HG03354 (cell line): Measurements from ENCODE around the gene RHBDD1.
"Not testable (repeated sequence)": the region's sequence is repeated elsewhere in the genome, so short reads cannot be mapped to it uniquely, and the experiment has no call there.

Source experiments
- ATAC-seq: cut with Tn5 transposase; IDR thresholded peaks from one replicate; pipeline ENCODE4 v1.9.1; 2021; ENCODE audit warnings: mild to moderate bottlenecking; ENCODE audit not compliant: unreplicated experiment, poor library complexity, severe bottlenecking

RHBDD1 gene

DNA sequence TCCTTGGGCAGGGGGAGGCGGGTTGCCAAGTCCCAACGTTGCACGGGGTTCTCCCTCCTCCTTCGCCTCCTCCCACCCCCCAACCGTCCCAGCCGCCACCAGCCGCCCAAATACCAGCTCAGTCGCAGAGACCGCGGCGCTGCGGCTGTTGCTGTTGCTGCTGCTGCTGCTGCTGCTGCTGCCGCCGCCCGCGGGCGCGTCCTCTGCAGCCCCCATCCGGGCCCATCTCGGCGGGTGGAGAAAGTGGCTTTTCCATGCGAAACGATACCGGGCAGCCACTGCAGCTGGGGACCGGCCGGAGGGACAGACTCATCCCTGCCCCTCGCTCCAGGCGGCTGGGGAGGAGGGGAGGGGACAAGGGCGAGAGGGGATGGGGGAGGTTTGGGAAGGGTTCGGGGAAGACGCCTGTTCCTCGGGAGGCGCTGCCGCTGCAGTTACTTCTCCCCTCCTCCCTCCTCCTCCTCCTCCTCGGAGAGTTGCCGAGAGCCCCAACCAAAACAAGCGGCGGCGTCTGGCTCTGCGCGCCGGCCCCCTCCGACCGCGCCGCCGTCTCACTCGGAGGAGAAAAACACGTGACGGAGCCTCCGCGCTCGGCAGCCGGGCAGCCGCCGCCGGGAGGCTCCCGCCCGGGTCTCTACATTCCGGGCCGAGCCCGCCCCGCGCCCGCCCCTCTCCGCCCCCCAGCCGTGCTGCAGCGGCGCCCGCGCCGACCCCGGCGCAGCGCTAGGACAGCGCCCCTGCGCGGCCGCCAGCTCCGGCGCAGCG lies 36.5 kb upstream of the RHBDD1 start, which contains the start of gene IRS1:
TSS of gene IRS1 (minus strand) at position 610 of the 765 bp plus-strand sequence. CDS start 1,082 bp downstream, outside the sequence.
- peak; percentile 40 for ATAC-seq

DNA sequence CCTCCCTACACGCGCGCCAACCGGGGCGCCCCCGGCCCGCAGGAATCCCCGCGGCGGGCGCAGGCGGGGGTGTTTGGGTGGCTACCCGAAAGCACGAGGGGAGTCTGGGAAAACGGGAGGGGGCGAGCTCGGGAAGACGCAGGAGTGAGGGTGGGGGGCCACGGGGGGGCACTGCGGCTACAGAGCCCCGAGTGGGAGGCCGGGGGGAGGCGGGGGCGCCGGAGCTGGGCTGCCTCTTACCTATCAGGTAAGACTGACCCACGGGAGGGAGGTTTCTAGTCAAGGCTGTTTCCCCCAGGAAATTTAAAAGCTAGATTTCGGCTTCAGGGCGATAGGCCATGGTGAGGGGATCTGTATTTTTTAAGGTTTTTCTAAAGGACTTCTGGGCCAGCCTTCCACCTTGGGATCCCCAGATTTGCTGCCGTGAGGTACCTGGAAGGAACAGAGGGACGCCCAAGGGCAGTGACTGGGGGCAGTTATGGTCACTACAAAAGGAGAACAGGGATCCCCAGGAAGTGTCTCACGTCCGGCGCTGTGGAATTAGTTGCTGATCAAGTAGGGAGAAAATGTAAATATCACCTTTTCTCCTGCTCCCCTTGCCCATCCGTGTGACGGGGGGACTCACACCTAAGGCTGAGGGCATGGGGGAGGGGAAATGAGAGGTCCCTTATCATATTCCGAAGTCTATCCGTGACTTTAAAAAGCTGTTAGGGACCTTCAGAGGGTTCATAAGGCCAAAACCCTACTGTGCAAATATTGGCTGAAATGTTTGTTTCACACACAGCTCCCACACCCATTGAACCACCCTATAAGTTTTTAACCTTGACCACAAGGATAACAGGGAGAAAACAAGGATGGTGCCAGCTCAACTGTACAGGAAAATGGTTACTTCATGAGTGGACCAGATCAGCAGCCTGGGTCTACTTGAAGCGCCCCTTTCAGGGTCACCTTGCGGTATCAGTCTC lies 35.6 kb upstream of the RHBDD1 start:
- no peak for ATAC-seq

DNA sequence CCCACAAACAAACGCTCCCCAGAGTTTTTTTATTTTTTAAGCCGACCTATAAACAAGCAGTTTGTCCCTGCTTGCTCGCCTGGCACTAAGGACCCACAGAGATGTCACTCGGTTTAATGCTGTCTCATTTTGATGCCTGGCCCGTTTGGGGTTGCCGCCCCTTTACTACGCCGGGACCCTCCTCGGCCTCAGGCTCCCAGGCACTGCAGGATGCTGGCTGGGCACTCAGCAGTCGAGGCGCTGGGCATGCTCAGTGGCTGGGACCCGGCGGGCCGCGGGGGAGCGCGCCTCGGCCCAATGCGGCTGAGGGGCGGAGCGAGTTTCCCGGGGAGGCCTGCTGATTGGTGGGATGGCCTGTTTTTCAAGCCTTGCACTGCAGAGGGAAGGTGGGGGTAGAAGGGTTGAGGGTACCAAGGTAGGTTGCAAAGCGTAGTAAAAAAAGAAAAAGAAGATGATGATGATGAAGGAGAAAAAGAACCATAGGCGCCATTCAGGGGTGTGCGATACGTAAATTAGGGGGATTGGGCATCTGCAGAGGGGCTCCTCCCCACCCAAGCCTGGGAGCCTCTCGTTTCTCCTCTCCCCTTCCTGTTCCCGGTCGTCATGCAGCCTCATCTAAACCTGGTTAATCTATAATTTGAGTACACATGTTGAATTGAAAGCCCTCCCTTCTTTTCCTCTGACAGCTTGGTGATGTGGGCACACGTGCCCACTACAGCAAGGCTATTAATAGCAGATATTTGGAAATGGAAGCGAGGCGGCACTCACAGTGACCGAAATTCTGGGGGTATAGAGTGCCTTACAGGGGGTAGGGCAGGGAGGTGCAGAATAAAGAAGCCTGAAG lies 34.7 kb upstream of the RHBDD1 start:
- peak; percentile 84 for ATAC-seq

DNA sequence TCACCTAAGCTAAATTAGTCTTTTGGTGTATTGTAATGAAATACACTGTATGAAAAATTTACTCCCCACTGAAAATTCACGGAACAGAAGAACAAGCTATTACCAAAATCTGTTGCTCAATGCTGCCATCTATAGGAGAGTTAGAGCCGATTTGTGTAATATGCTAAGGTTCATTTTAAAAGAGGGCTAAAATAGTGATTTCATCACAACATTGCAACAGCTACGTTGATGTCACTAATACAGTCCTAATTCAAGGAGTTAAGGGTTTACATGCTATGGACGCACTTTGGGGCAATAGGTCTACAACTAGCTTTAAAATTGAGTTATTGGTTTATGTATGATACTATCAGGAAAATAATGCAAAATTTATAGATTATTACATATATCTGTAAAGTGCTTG lies 33.3 kb upstream of the RHBDD1 start:
- ATAC-seq = no peak

DNA sequence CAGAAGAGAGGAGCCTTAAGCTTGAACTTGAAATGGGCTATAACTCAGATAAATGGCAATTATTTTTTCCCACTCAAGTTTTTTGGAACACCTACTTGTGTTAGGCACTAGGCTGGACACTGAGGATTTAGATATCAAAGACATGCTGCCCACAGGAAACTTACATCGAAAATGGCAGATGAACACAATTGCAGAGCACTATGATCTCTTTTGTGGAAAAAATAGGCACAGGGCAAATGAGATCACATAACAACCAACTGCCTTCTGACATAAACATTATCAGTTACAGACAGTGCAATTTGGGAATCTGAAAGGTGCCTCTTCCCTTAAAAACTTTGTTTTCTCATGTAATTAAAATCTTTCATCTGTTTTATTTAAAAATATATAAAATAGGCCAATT lies 32.4 kb upstream of the RHBDD1 start:
- ATAC-seq = no peak

DNA sequence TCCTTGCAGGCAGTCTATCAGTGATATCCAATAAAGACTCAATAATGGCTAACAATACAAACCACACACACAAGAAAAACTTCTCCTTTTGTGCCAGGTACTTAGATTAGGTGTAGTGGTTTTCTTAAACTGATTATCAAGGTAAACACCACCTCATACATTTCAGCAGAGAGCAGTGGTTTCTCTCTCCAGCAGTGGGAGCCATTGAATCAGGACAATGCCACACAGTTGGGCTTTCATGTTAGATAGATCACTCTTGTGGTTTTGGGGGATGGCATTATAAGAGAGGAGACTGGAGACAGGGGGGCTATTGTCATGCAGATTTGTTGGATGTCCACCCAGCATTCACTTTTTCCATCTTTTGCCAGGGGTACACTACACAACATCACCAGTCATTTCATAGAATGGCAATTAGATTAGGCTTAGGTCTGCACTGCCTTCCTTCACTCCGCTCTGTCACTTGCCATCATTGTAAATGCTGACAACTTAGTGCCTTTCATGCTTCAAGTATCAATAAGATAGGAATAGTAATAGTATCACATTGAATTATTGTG lies 22.6 kb upstream of the RHBDD1 start:
- peak; percentile 60 for ATAC-seq

DNA sequence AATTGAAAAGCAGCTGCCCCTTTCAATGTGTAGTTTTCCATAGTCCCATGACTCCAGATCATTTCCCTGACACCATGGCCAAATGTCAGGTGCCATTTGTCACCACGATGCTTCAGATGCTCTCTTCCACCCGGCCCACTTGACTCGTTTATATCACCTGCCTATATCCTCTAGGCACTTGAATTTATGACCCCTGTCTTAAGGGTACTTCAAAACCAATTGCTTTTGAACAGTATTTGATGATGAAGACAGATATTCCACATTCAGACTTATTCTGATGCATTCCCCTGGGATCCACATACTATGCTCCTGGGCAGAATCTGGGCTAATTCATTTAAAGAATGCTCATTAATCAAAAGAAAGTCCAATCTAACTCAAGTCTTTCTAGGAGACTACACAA lies 16.9 kb upstream of the RHBDD1 start:
- no peak for ATAC-seq

DNA sequence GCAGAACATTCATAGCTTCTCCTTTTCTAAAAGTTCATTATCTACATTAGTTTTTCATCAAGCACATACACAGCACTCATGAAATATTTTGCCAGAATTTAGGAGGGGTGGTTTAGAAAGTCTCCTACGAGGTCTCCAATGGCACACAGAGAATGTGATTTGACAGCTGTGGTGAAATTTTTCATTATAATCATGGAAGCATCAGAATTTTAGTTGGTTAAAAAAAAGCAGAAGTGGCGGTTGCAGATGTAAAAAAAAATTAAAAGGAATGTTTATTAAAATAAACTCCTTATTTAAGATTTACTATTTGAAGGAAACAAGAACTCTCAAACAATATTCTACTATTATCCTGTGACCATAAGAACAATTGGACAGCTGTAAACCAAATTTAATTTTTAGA lies 10.8 kb upstream of the RHBDD1 start:
- no peak for ATAC-seq

DNA sequence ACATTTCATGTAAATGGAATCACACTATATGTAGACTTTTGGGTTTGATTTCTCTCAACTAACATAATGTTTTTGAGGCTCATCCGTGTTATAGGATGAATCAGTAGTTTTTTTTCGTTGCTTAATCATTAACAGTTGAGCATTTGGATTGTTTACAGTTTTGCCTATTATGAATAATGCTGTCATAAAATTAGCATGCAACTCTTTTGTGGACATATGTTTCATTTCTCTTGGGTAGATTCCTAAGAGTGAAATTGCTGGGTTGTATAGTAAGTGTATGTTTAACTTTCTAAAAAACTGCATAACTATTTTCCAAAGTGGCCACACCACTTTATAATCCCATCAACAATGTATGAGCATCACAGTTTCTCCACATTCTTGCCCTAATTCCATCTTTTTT lies 7.7 kb upstream of the RHBDD1 start:
- no peak for ATAC-seq

DNA sequence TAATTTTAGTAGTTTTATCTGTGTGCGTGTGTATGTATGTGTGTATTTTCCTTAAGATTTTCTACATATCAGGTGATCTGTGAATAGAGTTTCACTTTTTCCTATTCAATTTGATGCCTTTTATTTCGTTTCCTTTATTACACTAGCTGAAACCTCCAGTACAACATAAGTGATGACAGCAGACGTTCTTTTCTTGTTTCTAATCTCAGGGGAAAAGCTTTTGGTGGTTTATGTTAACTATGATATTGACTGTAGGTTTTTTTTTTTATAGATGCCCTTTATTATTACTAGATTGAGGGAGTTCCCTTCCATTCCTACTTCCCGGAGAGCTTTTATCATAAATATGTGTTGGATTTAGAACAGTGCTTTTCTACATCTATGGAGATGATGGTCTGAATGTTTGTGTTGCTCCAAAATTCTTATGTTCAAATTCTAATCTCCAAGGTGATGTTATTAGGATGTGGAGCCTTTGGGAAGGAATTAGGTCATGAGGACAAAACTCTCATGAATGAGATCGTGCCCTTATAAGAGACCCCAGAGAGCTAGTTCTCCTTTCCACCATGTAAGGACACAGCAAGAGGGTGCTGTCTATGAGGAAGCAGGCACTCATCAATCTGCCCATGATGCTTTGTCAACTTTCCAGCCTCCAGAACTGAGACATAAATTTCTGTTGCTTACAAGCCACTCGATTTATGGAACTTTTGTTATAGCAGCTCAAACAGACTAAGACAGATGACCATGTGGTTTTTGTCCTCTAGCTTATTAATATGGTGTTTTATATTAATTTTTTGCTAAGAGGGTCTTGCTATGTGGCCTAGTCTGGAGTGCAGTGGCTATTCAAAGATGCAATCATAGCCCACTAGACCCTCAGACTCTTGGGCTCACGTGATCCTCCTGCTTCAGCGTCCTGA lies 5.9 kb upstream of the RHBDD1 start:
- no peak for ATAC-seq

DNA sequence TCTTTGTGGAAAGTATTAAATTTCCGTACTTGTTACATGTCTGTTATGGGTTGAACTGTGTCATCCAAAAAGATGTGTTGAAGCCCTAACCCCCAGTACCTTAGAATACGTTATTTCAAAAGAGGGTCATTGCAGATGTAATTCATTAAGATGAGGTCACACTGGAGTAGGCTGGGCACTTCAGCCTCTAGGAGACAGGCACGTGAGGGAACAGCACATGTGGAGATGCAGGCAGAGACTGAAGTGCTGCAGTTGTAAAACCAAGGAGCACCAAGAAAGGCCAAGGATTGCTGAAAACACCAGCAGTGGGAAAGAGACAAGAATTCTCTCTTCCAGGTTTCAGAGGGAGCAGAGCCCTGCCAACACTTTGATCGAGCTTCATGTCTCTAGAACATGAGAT lies 4.6 kb upstream of the RHBDD1 start:
- ATAC-seq = no peak

DNA sequence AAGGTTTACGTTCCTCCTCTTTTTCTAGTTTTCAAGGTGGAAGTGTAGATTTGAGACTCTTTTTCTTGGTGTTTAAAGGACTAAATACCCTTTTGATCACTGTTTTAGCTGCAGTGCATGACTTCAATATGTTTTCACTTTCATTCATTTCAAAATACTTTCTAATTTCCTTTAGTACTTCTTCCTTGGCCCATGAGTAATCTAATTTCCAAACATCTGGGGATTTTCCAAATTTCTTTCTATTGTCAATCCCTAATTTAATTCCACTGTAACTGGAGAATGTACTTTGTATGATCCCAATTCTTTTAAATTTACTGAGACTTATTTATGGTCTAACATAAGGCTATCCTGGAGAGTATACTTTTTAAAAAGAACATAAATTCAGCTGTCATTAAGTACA lies 3.8 kb upstream of the RHBDD1 start:
- ATAC-seq = no peak

DNA sequence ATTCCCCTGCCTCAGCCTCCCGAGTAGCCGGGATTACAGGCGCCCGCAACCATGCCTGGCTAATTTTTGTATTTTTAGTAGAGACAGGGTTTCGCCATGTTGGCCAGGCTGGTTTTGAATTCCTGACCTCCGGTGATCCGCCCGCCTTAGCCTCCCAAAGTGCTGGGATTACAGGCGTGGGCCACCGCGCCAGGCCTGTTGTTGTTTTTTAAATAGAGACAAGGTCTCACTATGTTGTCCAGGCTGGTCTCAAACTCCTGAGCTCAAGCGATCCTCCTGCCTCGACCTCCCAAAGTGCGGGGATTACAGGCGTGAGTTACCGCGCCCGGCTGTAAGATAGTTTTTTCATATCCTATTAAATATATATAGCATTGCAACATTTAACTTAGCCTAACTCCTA lies 974 bp upstream of the RHBDD1 start:
- ATAC-seq = not testable (repeated sequence)

DNA sequence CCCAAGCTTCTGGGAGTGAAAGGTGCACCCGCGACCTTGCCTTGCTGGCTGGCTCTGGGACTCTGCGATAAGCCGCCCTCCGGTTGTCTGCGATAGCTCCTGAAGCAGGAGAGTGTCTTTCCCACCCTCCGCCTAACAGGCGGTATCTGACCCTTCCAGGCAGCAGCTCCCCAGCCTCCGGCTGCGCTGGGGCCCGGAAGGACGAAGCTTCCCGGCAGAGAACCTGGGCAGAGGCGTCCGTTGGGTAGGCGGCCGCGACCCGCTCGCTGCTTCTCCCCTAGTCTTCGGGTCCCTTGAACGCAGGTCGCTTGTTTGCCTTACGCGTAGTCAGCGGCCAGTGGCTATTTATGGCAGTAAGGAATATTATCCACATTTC lies 446 bp upstream of the RHBDD1 start:
- peak; percentile 26 for ATAC-seq

DNA sequence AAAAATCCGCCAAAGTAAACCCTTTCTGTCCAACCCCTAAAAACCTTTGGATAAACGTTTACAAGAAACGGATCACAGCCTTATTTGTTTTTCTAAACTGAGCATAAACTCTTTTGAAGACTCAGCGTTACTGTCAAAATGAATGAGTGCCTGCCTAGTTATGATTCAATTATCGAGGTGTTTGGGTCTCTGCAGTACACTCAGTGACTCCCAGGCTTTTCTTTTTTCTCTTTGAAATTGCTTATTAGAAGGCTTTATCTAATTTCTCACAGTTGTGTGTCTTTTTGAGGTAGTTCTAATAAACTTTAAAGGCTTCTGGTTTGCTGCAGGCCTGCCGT lies 663 bp downstream of the RHBDD1 start:
- ATAC-seq = peak; percentile 15

DNA sequence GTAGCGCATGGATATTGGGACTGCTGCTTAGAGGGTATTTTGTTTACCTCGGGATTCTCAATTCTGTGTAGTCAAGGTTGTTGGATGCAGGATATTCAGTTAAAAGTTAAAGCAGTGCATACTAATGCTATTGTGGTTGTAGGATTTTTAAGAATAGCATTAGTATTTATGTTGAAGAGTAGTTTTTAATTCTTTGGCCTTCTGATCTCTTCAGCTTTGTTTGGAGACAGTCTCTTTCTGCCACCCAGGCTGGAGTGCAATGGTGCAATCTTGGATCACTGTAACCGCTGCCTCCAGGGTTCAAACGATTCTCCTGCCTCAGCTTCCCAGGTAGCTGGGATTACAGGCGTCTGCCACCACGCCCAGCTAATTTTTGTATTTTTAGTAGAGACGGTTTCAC lies 1.5 kb downstream of the RHBDD1 start:
- ATAC-seq = no peak

DNA sequence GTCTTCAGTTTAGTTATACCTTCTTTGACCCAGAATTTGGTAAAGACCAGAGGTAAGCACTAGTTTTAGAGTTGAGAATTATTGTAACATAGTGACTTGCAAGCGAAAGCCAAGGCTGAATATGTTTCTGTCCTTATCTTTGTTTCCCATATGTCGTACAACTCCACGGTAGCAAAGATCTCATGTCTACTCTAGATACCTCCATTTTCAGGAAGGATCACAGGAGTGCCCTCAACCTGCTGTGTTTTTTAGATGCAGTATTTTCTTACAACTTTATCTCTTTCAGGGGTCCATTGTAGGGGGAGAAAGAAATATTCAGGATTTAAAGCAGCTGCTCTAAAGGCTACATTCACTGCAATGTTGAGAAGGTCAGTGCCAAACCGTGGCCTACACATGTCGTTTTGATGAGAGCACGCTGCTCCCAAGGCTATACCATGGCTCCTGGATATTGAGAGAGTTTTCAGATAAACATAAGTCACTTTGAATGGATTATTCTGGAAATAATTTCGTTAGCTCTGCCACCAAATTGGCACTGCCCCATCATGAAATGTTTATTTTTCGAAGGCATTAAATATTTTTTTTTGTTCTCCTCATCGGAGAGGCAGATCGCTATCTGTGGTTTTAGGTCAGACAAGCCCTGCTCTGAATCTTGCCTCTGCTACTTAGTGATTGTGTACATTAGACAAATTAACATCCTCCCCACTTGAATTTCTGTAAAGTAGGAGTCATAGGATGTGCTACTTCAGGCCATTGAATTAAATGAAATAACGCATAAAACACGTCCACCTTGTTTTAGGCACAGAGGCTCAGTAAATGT lies 2.1 kb downstream of the RHBDD1 start:
- no peak for ATAC-seq

DNA sequence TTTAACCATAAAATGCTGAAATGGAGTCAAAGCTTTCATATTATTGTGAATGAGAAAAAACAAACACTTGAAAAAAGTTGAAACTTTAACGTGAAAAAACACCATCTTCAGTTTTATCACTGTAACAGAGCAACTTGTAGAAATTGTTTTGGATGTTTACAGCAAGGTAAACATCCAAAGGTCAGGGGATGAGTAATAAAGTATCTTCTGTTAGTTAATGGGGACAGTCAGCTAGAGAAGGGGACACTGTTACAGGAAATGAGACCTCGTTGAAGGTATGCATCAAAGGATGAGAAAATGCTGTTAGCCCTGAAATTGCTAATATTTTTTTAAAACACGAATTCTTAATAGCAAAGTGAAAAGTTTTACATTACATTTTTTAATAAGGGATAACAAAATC lies 2.9 kb downstream of the RHBDD1 start:
- ATAC-seq = no peak
